Vagina (tissue), 2 donors: Measurements from ENCODE around the gene LDLRAD4. TPM values are rescaled to one million over a fixed set of nuclear protein-coding genes. Genes with fewer than 3 reads are reported as not detected.
A peak's percentile ranks its signal among the peaks of the same experiment; 100 is the strongest.

ENCODE experiments used
- DNase-seq, 2 donors: peaks; one replicate each; pipeline ENCODE4 v3.0.0-alpha.2; 2017; ENCODE audit errors: extremely low spot score in 2 of 2
- H3K27ac ChIP-seq: fragments of 200-600 bp; sonication (generic); one replicate; pipeline ENCODE4 v1.5.1; 2019
- H3K27me3 ChIP-seq: fragments of 200-600 bp; sonication (generic); one replicate; pipeline ENCODE4 v1.5.1; 2019
- H3K36me3 ChIP-seq, 2 donors: fragments of 200-600 bp; sonication (generic); one replicate each; pipeline ENCODE4 v1.5.1; 2017 to 2019
- H3K4me1 ChIP-seq: fragments of 200-600 bp; sonication (generic); one replicate; pipeline ENCODE4 v1.5.1; 2019
- H3K4me3 ChIP-seq, 2 donors: fragments of 200-600 bp; sonication (generic); 1 replicate in 1 of 2; 2 replicates in 1 of 2; pipeline ENCODE4 v1.5.1; 2016 to 2019
- H3K9me3 ChIP-seq: fragments of 200-600 bp; sonication (generic); one replicate; pipeline ENCODE4 v1.5.1; 2019
- POLR2A ChIP-seq, 2 donors: fragments of 450-650 bp; IDR thresholded peaks; one replicate each; pipeline ENCODE4 v1.6.1; 2017; ENCODE audit warnings: antibody characterized with exemption in 2 of 2, mild to moderate bottlenecking in 2 of 2, moderate library complexity in 2 of 2
- POLR2AphosphoS5 ChIP-seq, 2 donors: sonication (generic); formaldehyde crosslinking; IDR thresholded peaks; one replicate each; pipeline ENCODE4 v1.9.0; 2017; ENCODE audit warnings: antibody characterized with exemption in 2 of 2, mild to moderate bottlenecking in 2 of 2, low read depth in 1 of 2; ENCODE audit not compliant: insufficient read depth in 1 of 2
- intact Hi-C: fragments of 100-400 bp; cut with DNase I; formaldehyde crosslinking; loops from one replicate; pipeline ENCODE4 v1.15.1; 2023
- total RNA-seq: library from RNA; depleted of rRNA; stranded (reverse); fragments of >200 nt; gene quantifications from one replicate; pipeline ENCODE4 v1.2.3, GENCODE V29; 2016
- TF ChIP-seq, protein P1 (sequence below), 3 experiments: fragments of 450-650 bp in 2 of 3; fragments of 200-600 bp in 1 of 3; sonication (generic) in 1 of 3; IDR thresholded peaks; one replicate each; pipeline ENCODE4 v1.5.1; 2017 to 2019; ENCODE audit warnings: antibody characterized with exemption in 3 of 3, mild to moderate bottlenecking in 2 of 3, moderate library complexity in 2 of 3

Gene LDLRAD4
- total RNA-seq, 1 donor from 2014 or later: 24.3 TPM

DNA sequence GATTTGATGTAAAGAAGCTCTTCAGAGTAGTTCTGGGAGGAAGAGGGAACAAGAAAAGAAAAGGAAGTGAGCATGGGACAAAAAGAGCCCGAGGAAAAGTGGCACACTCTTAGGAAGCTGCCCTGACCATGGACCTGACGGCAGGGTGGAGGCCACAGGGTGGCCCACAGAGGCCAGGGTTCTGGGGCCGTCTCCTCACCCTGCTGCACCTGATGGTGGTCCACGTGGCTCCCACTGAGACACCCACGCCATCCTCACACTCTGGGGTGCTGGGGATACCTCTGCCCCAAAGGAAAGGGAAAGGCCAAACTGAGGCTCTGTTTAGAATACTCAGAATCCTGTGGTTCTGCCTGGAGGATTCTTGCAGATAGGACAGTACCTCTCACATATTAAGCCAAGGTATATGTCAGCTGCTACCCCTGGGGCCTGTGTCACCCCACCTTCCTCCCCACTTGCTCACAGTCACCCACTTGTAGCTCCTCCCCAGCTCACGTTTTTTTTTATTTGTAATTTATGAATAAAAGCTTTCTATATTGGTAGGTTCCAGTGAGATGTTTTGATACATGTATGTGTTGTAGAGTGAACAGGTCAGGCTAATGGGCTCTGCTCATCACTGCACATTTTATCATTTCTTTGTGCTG is 171.1 kb downstream of the LDLRAD4 start:
- intact Hi-C loops: loop anchor here (10.0 kb wide), 1 partner anchor 165 kb away; no protein-coding TSS in a partner anchor
- Histone ChIP-seq H3K4me1 (no peaks in the 10 kb centered on the region), H3K27ac (no peak overlapping the region), H3K9me3 (no peaks in the 10 kb centered on the region), H3K36me3 (no peaks in the 10 kb centered on the region), H3K27me3 (no peaks in the 10 kb centered on the region), H3K4me3 (no peak overlapping the region)
- no peak for TF ChIP-seq POLR2A (IDR thresholded peaks at IDR 0.05)
- no peak for TF ChIP-seq POLR2AphosphoS5 (IDR thresholded peaks at IDR 0.05; ENCODE audit: insufficient read depth in 1 of 2, low read depth in 1 of 2)
- TF ChIP-seq, protein P1, sequence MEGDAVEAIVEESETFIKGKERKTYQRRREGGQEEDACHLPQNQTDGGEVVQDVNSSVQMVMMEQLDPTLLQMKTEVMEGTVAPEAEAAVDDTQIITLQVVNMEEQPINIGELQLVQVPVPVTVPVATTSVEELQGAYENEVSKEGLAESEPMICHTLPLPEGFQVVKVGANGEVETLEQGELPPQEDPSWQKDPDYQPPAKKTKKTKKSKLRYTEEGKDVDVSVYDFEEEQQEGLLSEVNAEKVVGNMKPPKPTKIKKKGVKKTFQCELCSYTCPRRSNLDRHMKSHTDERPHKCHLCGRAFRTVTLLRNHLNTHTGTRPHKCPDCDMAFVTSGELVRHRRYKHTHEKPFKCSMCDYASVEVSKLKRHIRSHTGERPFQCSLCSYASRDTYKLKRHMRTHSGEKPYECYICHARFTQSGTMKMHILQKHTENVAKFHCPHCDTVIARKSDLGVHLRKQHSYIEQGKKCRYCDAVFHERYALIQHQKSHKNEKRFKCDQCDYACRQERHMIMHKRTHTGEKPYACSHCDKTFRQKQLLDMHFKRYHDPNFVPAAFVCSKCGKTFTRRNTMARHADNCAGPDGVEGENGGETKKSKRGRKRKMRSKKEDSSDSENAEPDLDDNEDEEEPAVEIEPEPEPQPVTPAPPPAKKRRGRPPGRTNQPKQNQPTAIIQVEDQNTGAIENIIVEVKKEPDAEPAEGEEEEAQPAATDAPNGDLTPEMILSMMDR (IDR thresholded peaks at IDR 0.05): no peak
- DNase-seq: no peak

DNA sequence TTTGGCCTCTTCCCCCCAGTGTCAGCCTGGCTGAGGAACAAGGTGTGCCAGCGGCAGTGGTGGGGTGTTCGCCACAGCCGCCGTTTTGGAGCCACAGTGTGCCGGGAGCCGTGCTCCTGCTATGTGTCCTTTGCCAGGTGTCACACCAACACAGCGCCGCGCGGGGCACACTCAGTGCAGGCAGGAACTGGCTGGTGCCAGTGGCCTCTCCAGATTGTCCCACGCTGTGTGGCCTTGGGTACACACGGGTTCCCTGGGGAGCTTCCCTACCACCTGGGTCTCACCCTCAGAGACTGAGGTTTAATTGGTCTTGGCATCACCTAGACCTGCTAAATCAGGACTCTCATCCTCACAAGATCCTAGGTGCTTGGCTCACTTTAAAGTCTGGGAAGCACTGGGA is 171.6 kb downstream of the LDLRAD4 start:
- TF ChIP-seq, protein P1 (IDR thresholded peaks at IDR 0.05): no peak
- TF ChIP-seq POLR2A (IDR thresholded peaks at IDR 0.05) (no peak), POLR2AphosphoS5 (IDR thresholded peaks at IDR 0.05; ENCODE audit: insufficient read depth in 1 of 2, low read depth in 1 of 2) (no peak)
- intact Hi-C loops: no loop called here
- no peaks in the 10 kb centered on the region for H3K9me3 ChIP-seq
- H3K4me1 ChIP-seq: no peaks in the 10 kb centered on the region
- H3K27me3 ChIP-seq: no peaks in the 10 kb centered on the region
- no peak for DNase-seq
- H3K36me3 ChIP-seq: no peaks in the 10 kb centered on the region
- H3K4me3 ChIP-seq: no peak overlapping the region
- no peak overlapping the region for H3K27ac ChIP-seq

DNA sequence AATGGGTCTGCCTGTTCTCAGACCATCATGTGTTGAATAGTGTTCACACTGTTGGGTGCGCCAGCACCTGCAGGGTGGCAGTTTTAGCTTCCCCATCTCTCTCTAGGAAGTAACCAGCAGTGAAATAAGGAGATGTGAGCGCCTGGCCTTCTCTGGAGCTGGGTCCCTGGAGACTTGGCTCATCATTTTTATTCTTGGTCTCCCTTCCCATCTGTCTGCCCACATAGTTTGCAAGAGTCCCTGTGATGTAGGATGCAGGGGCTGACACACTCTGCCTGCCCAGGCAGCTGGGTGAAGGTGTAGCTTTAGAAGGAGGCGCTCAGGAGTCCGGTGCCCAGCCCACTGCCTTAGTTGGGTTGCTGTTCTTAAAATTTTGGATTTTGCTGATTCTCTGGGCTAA is 172.2 kb downstream of the LDLRAD4 start:
- Histone ChIP-seq H3K27ac (no peak overlapping the region), H3K36me3 (no peaks in the 10 kb centered on the region), H3K9me3 (no peaks in the 10 kb centered on the region), H3K4me1 (no peaks in the 10 kb centered on the region), H3K4me3 (no peak overlapping the region), H3K27me3 (no peaks in the 10 kb centered on the region)
- intact Hi-C loops: no loop called here
- TF ChIP-seq POLR2A (IDR thresholded peaks at IDR 0.05) (no peak), POLR2AphosphoS5 (IDR thresholded peaks at IDR 0.05; ENCODE audit: insufficient read depth in 1 of 2, low read depth in 1 of 2) (no peak)
- TF ChIP-seq, protein P1 (IDR thresholded peaks at IDR 0.05): no peak
- DNase-seq: no peak

DNA sequence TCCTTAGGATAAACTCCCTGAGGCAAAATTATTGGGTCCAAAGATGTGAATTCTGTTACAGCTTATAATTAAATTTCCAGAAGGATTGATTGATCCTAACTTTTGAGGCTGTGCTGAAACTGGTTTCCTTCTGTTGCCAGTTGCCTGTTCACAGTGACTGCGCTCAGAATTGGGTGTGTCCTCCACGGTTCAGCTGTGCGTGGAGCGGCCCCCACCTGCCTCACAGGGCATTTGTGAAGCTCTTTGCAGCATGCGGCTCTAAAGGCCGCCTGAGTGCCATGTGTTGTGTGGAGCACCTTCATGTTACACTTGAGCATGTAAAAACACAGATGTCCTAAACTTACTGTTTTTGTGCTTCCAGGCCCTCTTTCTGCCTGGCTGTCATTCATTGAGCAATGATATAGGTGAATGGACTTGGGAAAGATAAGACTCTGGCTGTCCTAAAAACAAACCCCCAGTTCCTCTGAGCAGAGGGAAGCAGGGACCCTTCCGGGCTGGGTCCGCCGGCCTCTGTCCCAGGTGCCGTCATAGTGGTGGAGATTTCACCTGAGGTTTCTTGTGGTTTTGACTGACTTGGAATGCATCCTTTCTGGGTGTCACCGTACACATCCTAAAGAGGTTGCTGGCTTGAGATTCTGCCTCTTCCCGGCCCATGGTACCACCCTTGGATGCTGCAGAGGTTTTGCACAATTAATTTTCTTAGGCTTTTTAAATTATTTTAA is 173.6 kb downstream of the LDLRAD4 start:
- intact Hi-C loops: no loop called here
- TF ChIP-seq POLR2AphosphoS5 (IDR thresholded peaks at IDR 0.05; ENCODE audit: insufficient read depth in 1 of 2, low read depth in 1 of 2) (no peak), POLR2A (IDR thresholded peaks at IDR 0.05) (no peak)
- TF ChIP-seq, protein P1 (IDR thresholded peaks at IDR 0.05): no peak
- Histone ChIP-seq H3K9me3 (no peaks in the 10 kb centered on the region), H3K36me3 (no peaks in the 10 kb centered on the region), H3K27me3 (no peaks in the 10 kb centered on the region), H3K4me1 (no peaks in the 10 kb centered on the region), H3K4me3 (no peak overlapping the region), H3K27ac (no peak overlapping the region)
- DNase-seq: peak in 1 of 2 donors; percentile 46

DNA sequence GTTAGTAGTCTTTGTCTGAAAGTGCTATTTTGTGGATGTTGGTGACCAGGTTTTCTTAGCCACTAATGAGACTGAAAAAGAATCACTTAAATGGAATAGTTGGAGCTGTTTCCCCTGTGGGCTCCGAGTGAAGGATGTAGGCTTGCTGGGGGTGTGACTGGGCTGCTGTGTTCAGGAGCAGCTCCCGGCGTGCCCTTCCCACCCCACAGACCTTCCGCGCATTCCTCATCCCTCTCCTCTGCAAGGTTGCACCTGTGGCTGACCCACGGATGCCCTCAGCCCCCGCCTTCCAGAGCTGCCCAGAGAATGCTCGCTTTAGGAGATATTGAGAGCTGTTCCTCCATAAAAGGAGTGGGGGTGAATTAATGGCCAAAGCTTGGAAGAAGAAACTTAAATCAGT is 174.3 kb downstream of the LDLRAD4 start:
- no peak for TF ChIP-seq POLR2A (IDR thresholded peaks at IDR 0.05)
- TF ChIP-seq, protein P1 (IDR thresholded peaks at IDR 0.05): no peak

More for the DNA sequence above, 174.3 kb downstream of the LDLRAD4 start:
- no peak overlapping the region for H3K27ac ChIP-seq
- H3K27me3 ChIP-seq: no peaks in the 10 kb centered on the region
- no peaks in the 10 kb centered on the region for H3K4me1 ChIP-seq
- peak in 1 of 2 donors; percentile 46 for DNase-seq
- no peak overlapping the region for H3K4me3 ChIP-seq
- no peaks in the 10 kb centered on the region for H3K36me3 ChIP-seq
- no peaks in the 10 kb centered on the region for H3K9me3 ChIP-seq
- intact Hi-C loops: no loop called here
